Caco-2 (cell line): ENCODE results near the gene MED17. TPM values are rescaled to one million over a fixed set of nuclear protein-coding genes. Genes with fewer than 3 reads are reported as not detected.
"Not testable (repeated sequence)": the region's sequence is repeated elsewhere in the genome, so short reads cannot be mapped to it uniquely, and the experiment has no call there.

ENCODE experiments used
- BruUV-seq: library from RNA; stranded (reverse); fragments of 400-500 nt; replicated peaks from 2 replicates; lab custom pipeline; 2021; lab: Mats Ljungman, UMichigan
- CTCF ChIA-PET: fragments of 300-600 bp; sonication (Branson Sonifier 250); formaldehyde crosslinking; loops from one replicate; lab custom pipeline; 2022; ENCODE audit warnings: antibody characterized with exemption; lab: Charles Lee
- POLR2A ChIA-PET: fragments of 300-600 bp; sonication (Branson Sonifier 250); formaldehyde crosslinking; loops from one replicate; lab custom pipeline; 2022; ENCODE audit warnings: antibody characterized with exemption; lab: Charles Lee
- DNase-seq, 2 experiments: peaks; one replicate each; pipeline versions ENCODE4 v3.0.0 to v3.0.0-alpha.2; 2020 to 2022
- H3K27me3 ChIP-seq: replicated peaks from 2 replicates; pipeline ENCODE4 v1.6.0; 2011; ENCODE audit warnings: low read length; ENCODE audit not compliant: control insufficient read depth, insufficient read depth
- H3K36me3 ChIP-seq: 2 replicates; pipeline ENCODE4 v1.5.1; 2011; ENCODE audit warnings: low read length; ENCODE audit not compliant: control insufficient read depth, insufficient read depth
- H3K4me1 ChIP-seq: fragments of 250-450 bp; sonication (Bioruptor Pico); 2 replicates; pipeline ENCODE4 v1.5.1; 2020; ENCODE audit warnings: mild to moderate bottlenecking
- H3K4me3 ChIP-seq: 2 replicates; pipeline ENCODE4 v1.5.1; 2011; ENCODE audit warnings: low read depth, mild to moderate bottlenecking, control low read depth, low read length
- H3K9me3 ChIP-seq: fragments of 250-450 bp; sonication (Bioruptor Pico); 2 replicates; pipeline ENCODE4 v1.5.1; 2020; ENCODE audit warnings: mild to moderate bottlenecking, moderate library complexity
- H3K27ac Mint-ChIP-seq: one replicate; pipeline ENCODE4 v1.8.0; 2022; ENCODE audit warnings: mixed read lengths; ENCODE audit not compliant: unreplicated experiment
- H3K27me3 Mint-ChIP-seq: one replicate; pipeline ENCODE4 v1.8.0; 2022; ENCODE audit warnings: mixed read lengths; ENCODE audit not compliant: insufficient read depth, unreplicated experiment
- H3K36me3 Mint-ChIP-seq: one replicate; pipeline ENCODE4 v1.8.0; 2022; ENCODE audit warnings: mild to moderate bottlenecking, mixed read lengths; ENCODE audit not compliant: insufficient read depth, unreplicated experiment
- H3K4me1 Mint-ChIP-seq: one replicate; pipeline ENCODE4 v1.8.0; 2022; ENCODE audit warnings: low read depth, mixed read lengths; ENCODE audit not compliant: unreplicated experiment
- H3K4me3 Mint-ChIP-seq: one replicate; pipeline ENCODE4 v1.8.0; 2022; ENCODE audit warnings: mild to moderate bottlenecking, moderate library complexity, mixed read lengths; ENCODE audit not compliant: unreplicated experiment
- H3K9me3 Mint-ChIP-seq: one replicate; pipeline ENCODE4 v1.8.0; 2022; ENCODE audit warnings: mixed read lengths; ENCODE audit not compliant: unreplicated experiment
- CTCF ChIP-seq, 2 experiments: fragments of 200-600 bp in 1 of 2; IDR thresholded peaks; 1 replicate in 1 of 2; 2 replicates in 1 of 2; pipeline versions ENCODE4 v1.5.1 to v1.8.0; 2011 to 2022; ENCODE audit warnings: antibody characterized with exemption in 1 of 2, control low read depth in 1 of 2, inconsistent platforms in 1 of 2, low read depth in 1 of 2, low read length in 1 of 2, mild to moderate bottlenecking in 1 of 2, moderate library complexity in 1 of 2; ENCODE audit not compliant: insufficient read depth in 1 of 2, severe bottlenecking in 1 of 2, unreplicated experiment in 1 of 2
- intact Hi-C: fragments of 100-400 bp; cut with micrococcal nuclease; formaldehyde crosslinking; loops from one replicate; pipeline ENCODE4 v1.10.0; 2022; ENCODE audit not compliant: unreplicated experiment
- total RNA-seq: library from RNA; stranded (reverse); gene quantifications from 2 replicates; pipeline ENCODE4 v1.2.3, GENCODE V29; 2022

MED17 gene
- total RNA-seq, 1 experiment from 2014 or later: 54.0 TPM

- H3K9me3 Mint-ChIP-seq: no peaks in the 10 kb centered on the region
- H3K4me3 ChIP-seq: no peak overlapping the region
- BruUV-seq: no TSS peak
- no peaks in the 10 kb centered on the region for H3K27me3 ChIP-seq
- DNase-seq: peak in 1 of 2 experiments; percentile 39
- peaks cover 28% of the 10 kb centered on the region for H3K4me1 Mint-ChIP-seq
- no peak overlapping the region for H3K4me3 Mint-ChIP-seq
- ChIA-PET POLR2A (no interaction called here), CTCF (no interaction called here)
- intact Hi-C loops: no loop called here
- peaks cover 59% of the 10 kb centered on the region for H3K36me3 Mint-ChIP-seq
- H3K4me1 ChIP-seq: peaks cover 25% of the 10 kb centered on the region
- H3K27me3 Mint-ChIP-seq: no peaks in the 10 kb centered on the region
- no peak for TF ChIP-seq CTCF (IDR thresholded peaks at IDR 0.05; ENCODE audit: insufficient read depth in 1 of 2, low read depth in 1 of 2, low read length in 1 of 2, severe bottlenecking in 1 of 2, unreplicated experiment in 1 of 2)
- peaks cover 4% of the 10 kb centered on the region; the same call in 1 of the 2 replicates for H3K36me3 ChIP-seq
- peaks cover 7% of the 10 kb centered on the region for H3K9me3 ChIP-seq
- H3K27ac Mint-ChIP-seq: no peak overlapping the region
Observed at GRCh38 chr11:93773045-93773477, 11.0 kb upstream of the MED17 start.

- DNase-seq: no peak
- H3K4me3 ChIP-seq: no peak overlapping the region
- intact Hi-C loops: no loop called here
- Mint-ChIP-seq H3K27me3 (no peaks in the 10 kb centered on the region), H3K27ac (no peak overlapping the region), H3K36me3 (peaks cover 53% of the 10 kb centered on the region), H3K4me1 (peaks cover 22% of the 10 kb centered on the region), H3K4me3 (no peak overlapping the region), H3K9me3 (no peaks in the 10 kb centered on the region)
- H3K36me3 ChIP-seq: peaks cover 4% of the 10 kb centered on the region; the same call in 1 of the 2 replicates
- no peaks in the 10 kb centered on the region for H3K27me3 ChIP-seq
- peaks cover 18% of the 10 kb centered on the region for H3K4me1 ChIP-seq
- TF ChIP-seq CTCF (IDR thresholded peaks at IDR 0.05; ENCODE audit: insufficient read depth in 1 of 2, low read depth in 1 of 2, low read length in 1 of 2, severe bottlenecking in 1 of 2, unreplicated experiment in 1 of 2): no peak
- no TSS peak for BruUV-seq
- POLR2A ChIA-PET: interaction anchor here (0.7 kb wide), 1 partner anchor 10 kb away, joined by 3 read pairs; the partner anchor contains the start of gene MED17
- H3K9me3 ChIP-seq: peaks cover 7% of the 10 kb centered on the region
- CTCF ChIA-PET: no interaction called here
Observed at GRCh38 chr11:93773601-93774200, 10.4 kb upstream of the MED17 start.

- H3K4me3 Mint-ChIP-seq, DNase-seq, H3K9me3 ChIP-seq, H3K27me3 Mint-ChIP-seq, BruUV-seq, H3K4me3 ChIP-seq, intact Hi-C loops, H3K9me3 Mint-ChIP-seq, H3K27me3 ChIP-seq, H3K36me3 ChIP-seq, CTCF ChIA-PET: not testable (repeated sequence)
- H3K4me1 Mint-ChIP-seq: peaks cover 14% of the 10 kb centered on the region
- H3K27ac Mint-ChIP-seq: peak overlapping the region; percentile 23
- POLR2A ChIA-PET: interaction anchor here (0.7 kb wide), 1 partner anchor 10 kb away, joined by 3 read pairs; the partner anchor contains the start of gene MED17
- H3K36me3 Mint-ChIP-seq: peaks cover 44% of the 10 kb centered on the region
- H3K4me1 ChIP-seq: peaks cover 13% of the 10 kb centered on the region
Observed at GRCh38 chr11:93774560-93774959, 9.5 kb upstream of the MED17 start.
